SK-N-SH treated with all-trans-retinoic acid at 6 μM for 48 hours (cell line): ENCODE results near the gene PEX1.
"Not testable (repeated sequence)": the region's sequence is repeated elsewhere in the genome, so short reads cannot be mapped to it uniquely, and the experiment has no call there.

Experiments
- ARNTL ChIP-seq: fragments of 450-650 bp; formaldehyde crosslinking; IDR thresholded peaks from 2 replicates; pipeline ENCODE4 v1.5.0; 2020; ENCODE audit warnings: low read depth, mild to moderate bottlenecking, moderate library complexity, borderline replicate concordance
- ESRRG ChIP-seq: fragments of 250-450 bp; sonication (Bioruptor Pico); IDR thresholded peaks from 2 replicates; pipeline ENCODE4 v1.6.1; 2021; ENCODE audit warnings: mild to moderate bottlenecking
- TSHZ2 ChIP-seq: fragments of 250-450 bp; sonication (Bioruptor Pico); IDR thresholded peaks from 2 replicates; pipeline ENCODE4 v1.5.0; 2020; ENCODE audit warnings: mild to moderate bottlenecking, moderate library complexity
- ZFP3 ChIP-seq: fragments of 250-450 bp; sonication (Bioruptor Pico); IDR thresholded peaks from 2 replicates; pipeline ENCODE4 v1.5.0; 2020; ENCODE audit warnings: mild to moderate bottlenecking, moderate library complexity
- ZNF70 ChIP-seq: fragments of 450-650 bp; formaldehyde crosslinking; IDR thresholded peaks from 2 replicates; pipeline ENCODE4 v1.5.0; 2020; ENCODE audit warnings: mild to moderate bottlenecking, moderate library complexity

GRCh38 chr7:92545116-92545515 lies 16.8 kb upstream of the PEX1 start:
- not testable (repeated sequence) for TF ChIP-seq ZFP3 (CRISPR knock-in tag); ARNTL (CRISPR knock-in tag); TSHZ2; ESRRG (CRISPR knock-in tag); ZNF70 (CRISPR knock-in tag)
